K562 (cell line): ENCODE results near the gene TRIM24. TPM values are rescaled to one million over a fixed set of nuclear protein-coding genes. Genes with fewer than 3 reads are reported as not detected.

Experiments used
- AFF1 ChIP-seq, 2 experiments: fragments of 450-650 bp; IDR thresholded peaks; 2 replicates each; pipeline ENCODE4 v1.6.1; 2018; ENCODE audit warnings: mild to moderate bottlenecking in 2 of 2, low read depth in 1 of 2; ENCODE audit not compliant: partially characterized antibody in 2 of 2
- FOXO4 ChIP-seq: fragments of 450-650 bp; formaldehyde crosslinking; IDR thresholded peaks from 2 replicates; pipeline ENCODE4 v1.4.0; 2020; ENCODE audit warnings: mild to moderate bottlenecking, moderate library complexity
- HDAC8 ChIP-seq: fragments of 450-650 bp; IDR thresholded peaks from 2 replicates; pipeline ENCODE4 v1.6.1; 2016; ENCODE audit warnings: mild to moderate bottlenecking, missing genetic modification characterization, moderate library complexity, missing compliant biosample characterization
- KLF16 ChIP-seq: IDR thresholded peaks from 2 replicates; pipeline ENCODE4 v1.6.1; 2016; ENCODE audit warnings: antibody characterized with exemption
- MAFK ChIP-seq: IDR thresholded peaks from 2 replicates; pipeline ENCODE4 v1.6.1; 2011; ENCODE audit warnings: low read length, improper control_type of control experiment
- MEF2D ChIP-seq: conservative IDR thresholded peaks from 2 replicates; pipeline ENCODE4 v1.6.1; 2016; ENCODE audit warnings: low read depth, missing genetic modification characterization, missing compliant biosample characterization
- NR2F6 ChIP-seq: fragments of 450-650 bp; formaldehyde crosslinking; IDR thresholded peaks from 2 replicates; pipeline ENCODE4 v1.4.0; 2020; ENCODE audit warnings: mild to moderate bottlenecking
- PATZ1 ChIP-seq: fragments of 250-450 bp; sonication (Bioruptor Pico); IDR thresholded peaks from 2 replicates; pipeline ENCODE4 v1.5.0; 2020; ENCODE audit warnings: mild to moderate bottlenecking, borderline replicate concordance
- PTTG1 ChIP-seq: fragments of 450-650 bp; IDR thresholded peaks from 2 replicates; pipeline ENCODE4 v1.6.1; 2016; ENCODE audit warnings: low read depth, mild to moderate bottlenecking, missing genetic modification characterization, missing compliant biosample characterization
- TAF9B ChIP-seq: fragments of 450-650 bp; IDR thresholded peaks from 2 replicates; pipeline ENCODE4 v1.6.1; 2018; ENCODE audit warnings: mild to moderate bottlenecking; ENCODE audit not compliant: partially characterized antibody
- XRCC3 ChIP-seq: fragments of 450-650 bp; IDR thresholded peaks from 2 replicates; pipeline ENCODE4 v1.6.1; 2017; ENCODE audit warnings: mild to moderate bottlenecking, moderate library complexity
- ZNF347 ChIP-seq: fragments of 450-650 bp; formaldehyde crosslinking; IDR thresholded peaks from 2 replicates; pipeline ENCODE4 v1.4.0; 2020; ENCODE audit warnings: low read depth, mild to moderate bottlenecking, moderate library complexity
- ZNF766 ChIP-seq: fragments of 200-800 bp; sonication (Bioruptor generic); conservative IDR thresholded peaks from 2 replicates; pipeline ENCODE4 v1.6.1; 2016; ENCODE audit warnings: missing genetic modification characterization, missing compliant biosample characterization
- ZNF830 ChIP-seq: fragments of 250-450 bp; sonication (Bioruptor Pico); IDR thresholded peaks from 2 replicates; pipeline ENCODE4 v1.5.0; 2021; ENCODE audit warnings: mild to moderate bottlenecking
- polyA plus RNA-seq, 8 experiments: library from polyadenylated mRNA; depleted of rRNA in 4 of 8; stranded (reverse) in 5 of 8; unstranded in 3 of 8; fragments of >200 nt; fragmentation: Nextera tagmentation in 2 of 8; fragmentation: Illumina TruSeq in 1 of 8; extraction: Ambion mirVana in 2 of 8; extraction: Trizol in 1 of 8; gene quantifications; 2 replicates each; pipeline versions ENCODE4 v1.2.1 to v1.2.3, GENCODE V29; 2011 to 2014; ENCODE audit warnings: inconsistent platforms in 1 of 8, missing spikeins in 1 of 8
- total RNA-seq, 7 experiments: library from RNA; depleted of rRNA in 6 of 7; stranded (reverse); fragments of >200 nt in 6 of 7; fragmentation: Illumina TruSeq in 2 of 7; extraction: Trizol in 2 of 7; gene quantifications; 2 replicates each; pipeline versions ENCODE4 v1.2.1 to v1.2.3, GENCODE V29; 2011 to 2021; ENCODE audit warnings: low replicate concordance in 1 of 7
- TF ChIP-seq, protein P1 (sequence below): fragments of 450-650 bp; IDR thresholded peaks from 2 replicates; pipeline ENCODE4 v1.6.1; 2016; ENCODE audit warnings: low read depth, mild to moderate bottlenecking, moderate library complexity
- TF ChIP-seq, protein P2 (sequence below), 2 experiments: fragments of 200-800 bp in 1 of 2; sonication (Bioruptor generic) in 1 of 2; sonication (generic) in 1 of 2; formaldehyde crosslinking in 1 of 2; IDR thresholded peaks in 1 of 2; conservative IDR thresholded peaks in 1 of 2; 2 replicates each; pipeline versions ENCODE4 v1.5.0 to v1.6.1; 2016 to 2020; ENCODE audit warnings: missing compliant biosample characterization in 1 of 2, missing genetic modification characterization in 1 of 2, missing genetic modification reagents in 1 of 2

Gene TRIM24
- total and polyA plus RNA-seq, 9 of the 15 experiments (the other 6 are each of a cell fraction or from before 2014, with no cell fraction given) = 13.4 to 74.0 (median 41.7) TPM

DNA sequence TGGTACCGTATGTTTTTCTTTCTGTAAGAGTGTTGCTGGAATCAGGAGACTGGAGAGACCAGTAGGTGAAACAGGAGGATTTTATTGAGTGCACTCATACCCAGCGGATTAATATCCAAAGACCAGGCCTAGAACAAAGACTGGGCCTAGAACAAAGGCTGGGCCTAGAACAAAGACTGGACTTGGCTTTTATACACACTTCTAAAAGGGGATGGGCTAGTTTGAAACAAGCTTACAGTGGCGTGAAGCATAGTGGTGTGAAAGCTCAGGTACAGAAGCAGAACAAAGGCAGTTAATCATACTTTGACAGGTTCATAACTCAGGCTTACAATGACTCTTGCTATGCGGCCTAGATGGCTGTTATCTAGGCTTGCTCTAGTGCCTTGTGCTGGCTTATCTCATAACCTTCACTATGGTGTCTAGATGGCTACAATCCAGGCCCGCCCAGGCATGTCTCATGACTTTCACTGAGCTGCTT lies 67.7 kb downstream of the TRIM24 start (continued):
- no peak for TF ChIP-seq PATZ1 (CRISPR knock-in tag)
- TF ChIP-seq, protein P1, sequence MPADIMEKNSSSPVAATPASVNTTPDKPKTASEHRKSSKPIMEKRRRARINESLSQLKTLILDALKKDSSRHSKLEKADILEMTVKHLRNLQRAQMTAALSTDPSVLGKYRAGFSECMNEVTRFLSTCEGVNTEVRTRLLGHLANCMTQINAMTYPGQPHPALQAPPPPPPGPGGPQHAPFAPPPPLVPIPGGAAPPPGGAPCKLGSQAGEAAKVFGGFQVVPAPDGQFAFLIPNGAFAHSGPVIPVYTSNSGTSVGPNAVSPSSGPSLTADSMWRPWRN = peak; percentile 75
- peak; percentile 71 for TF ChIP-seq MEF2D (tag)
- TF ChIP-seq, protein P2, sequence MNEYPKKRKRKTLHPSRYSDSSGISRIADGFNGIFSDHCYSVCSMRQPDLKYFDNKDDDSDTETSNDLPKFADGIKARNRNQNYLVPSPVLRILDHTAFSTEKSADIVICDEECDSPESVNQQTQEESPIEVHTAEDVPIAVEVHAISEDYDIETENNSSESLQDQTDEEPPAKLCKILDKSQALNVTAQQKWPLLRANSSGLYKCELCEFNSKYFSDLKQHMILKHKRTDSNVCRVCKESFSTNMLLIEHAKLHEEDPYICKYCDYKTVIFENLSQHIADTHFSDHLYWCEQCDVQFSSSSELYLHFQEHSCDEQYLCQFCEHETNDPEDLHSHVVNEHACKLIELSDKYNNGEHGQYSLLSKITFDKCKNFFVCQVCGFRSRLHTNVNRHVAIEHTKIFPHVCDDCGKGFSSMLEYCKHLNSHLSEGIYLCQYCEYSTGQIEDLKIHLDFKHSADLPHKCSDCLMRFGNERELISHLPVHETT (CRISPR knock-in tag; conservative IDR thresholded peaks at IDR 0.05 in 1 of 2, IDR thresholded peaks at IDR 0.05 in 1 of 2) = 0 out of 4 replicates have a peak, but pooled peaks of 1 of the 2 experiments have one; percentile 39
- peak; percentile 99 for TF ChIP-seq XRCC3
- TF ChIP-seq TAF9B = peak; percentile 21
- TF ChIP-seq KLF16 = peak; percentile 51; the same call in 1 of the 2 replicates
- 0 out of 2 replicates have a peak, but pooled peaks have one; percentile 53 for TF ChIP-seq FOXO4
- TF ChIP-seq PTTG1 (tag) = peak; percentile 54; the same call in 1 of the 2 replicates
- 0 out of 2 replicates have a peak, but pooled peaks have one; percentile 9 for TF ChIP-seq MAFK
- peak; percentile 80 to 85 for TF ChIP-seq AFF1 (IDR thresholded peaks at IDR 0.05; ENCODE audit: low read depth in 1 of 2, partially characterized antibody in 2 of 2)
- TF ChIP-seq ZNF766 (CRISPR knock-in tag) = peak; percentile 61
- TF ChIP-seq ZNF347 (CRISPR knock-in tag) = 0 out of 2 replicates have a peak, but pooled peaks have one; percentile 58
- 0 out of 2 replicates have a peak, but pooled peaks have one; percentile 55 for TF ChIP-seq NR2F6 (CRISPR knock-in tag)
- no peak for TF ChIP-seq HDAC8 (tag)
- no peak for TF ChIP-seq ZNF830 (CRISPR knock-in tag)
